Activated CD8-positive, alpha-beta memory T cell treated with anti-CD3 and anti-CD28 coated beads, Interleukin-2, amount 10 ng/mL, durations not matched to agents 7 days and 5 days (primary cell): ENCODE results near the gene ABHD17A. TPM values are rescaled to one million over a fixed set of nuclear protein-coding genes. Genes with fewer than 3 reads are reported as not detected.

Experiments used
- ATAC-seq: fragments of 150-1000 bp; cut with Tn5 transposase; one replicate; pipeline ENCODE4 v1.10.0; 2021; ENCODE audit warnings: moderate library complexity
- CTCF ChIA-PET: fragments of 350-600 bp; sonication (Branson Sonifier 250); formaldehyde crosslinking; loops from one replicate; lab custom pipeline; 2021; ENCODE audit warnings: antibody characterized with exemption; lab: Charles Lee
- DNase-seq: peaks from one replicate; pipeline ENCODE4 v3.0.0-alpha.2; 2020
- H3K27ac Mint-ChIP-seq: one replicate; pipeline ENCODE4 v1.8.0; 2021; ENCODE audit warnings: mild to moderate bottlenecking, mixed read lengths
- H3K27me3 Mint-ChIP-seq: one replicate; pipeline ENCODE4 v1.8.0; 2021; ENCODE audit warnings: mixed read lengths
- H3K36me3 Mint-ChIP-seq: one replicate; pipeline ENCODE4 v1.8.0; 2021; ENCODE audit warnings: mild to moderate bottlenecking, mixed read lengths
- H3K4me1 Mint-ChIP-seq: one replicate; pipeline ENCODE4 v1.8.0; 2021; ENCODE audit warnings: mixed read lengths
- H3K4me3 Mint-ChIP-seq: one replicate; pipeline ENCODE4 v1.8.0; 2021; ENCODE audit warnings: mild to moderate bottlenecking, moderate library complexity, mixed read lengths
- H3K9me3 Mint-ChIP-seq: one replicate; pipeline ENCODE4 v1.8.0; 2022; ENCODE audit warnings: low read depth, mixed read lengths
- total RNA-seq, 2 experiments: library from RNA; stranded (reverse); gene quantifications; one replicate each; pipeline ENCODE4 v1.2.3, GENCODE V29; 2021

The ABHD17A gene
- total RNA-seq, 2 experiments from 2014 or later, result 156 to 189 TPM

- H3K27ac Mint-ChIP-seq, result peak overlapping the region; percentile 78
- CTCF ChIA-PET, result interaction anchor here (0.7 to 3.6 kb wide), 17 partner anchors 10 to 78 kb away, joined by 3 to 25 read pairs (median 7); partner anchors contain the start of genes ABHD17A, ADAT3, REXO1 and SCAMP4
- no peaks in the 10 kb centered on the region for H3K9me3 Mint-ChIP-seq
- peaks cover 38% of the 10 kb centered on the region for H3K4me1 Mint-ChIP-seq
- H3K4me3 Mint-ChIP-seq, result peak overlapping the region; percentile 69
- no peaks in the 10 kb centered on the region for H3K27me3 Mint-ChIP-seq
- DNase-seq, result peak; percentile 78
- H3K36me3 Mint-ChIP-seq, result no peaks in the 10 kb centered on the region
- peak; percentile 25 for ATAC-seq
Measured at GRCh38 chr19:1864480-1865171, 20.7 kb downstream of the ABHD17A start.

DNA sequence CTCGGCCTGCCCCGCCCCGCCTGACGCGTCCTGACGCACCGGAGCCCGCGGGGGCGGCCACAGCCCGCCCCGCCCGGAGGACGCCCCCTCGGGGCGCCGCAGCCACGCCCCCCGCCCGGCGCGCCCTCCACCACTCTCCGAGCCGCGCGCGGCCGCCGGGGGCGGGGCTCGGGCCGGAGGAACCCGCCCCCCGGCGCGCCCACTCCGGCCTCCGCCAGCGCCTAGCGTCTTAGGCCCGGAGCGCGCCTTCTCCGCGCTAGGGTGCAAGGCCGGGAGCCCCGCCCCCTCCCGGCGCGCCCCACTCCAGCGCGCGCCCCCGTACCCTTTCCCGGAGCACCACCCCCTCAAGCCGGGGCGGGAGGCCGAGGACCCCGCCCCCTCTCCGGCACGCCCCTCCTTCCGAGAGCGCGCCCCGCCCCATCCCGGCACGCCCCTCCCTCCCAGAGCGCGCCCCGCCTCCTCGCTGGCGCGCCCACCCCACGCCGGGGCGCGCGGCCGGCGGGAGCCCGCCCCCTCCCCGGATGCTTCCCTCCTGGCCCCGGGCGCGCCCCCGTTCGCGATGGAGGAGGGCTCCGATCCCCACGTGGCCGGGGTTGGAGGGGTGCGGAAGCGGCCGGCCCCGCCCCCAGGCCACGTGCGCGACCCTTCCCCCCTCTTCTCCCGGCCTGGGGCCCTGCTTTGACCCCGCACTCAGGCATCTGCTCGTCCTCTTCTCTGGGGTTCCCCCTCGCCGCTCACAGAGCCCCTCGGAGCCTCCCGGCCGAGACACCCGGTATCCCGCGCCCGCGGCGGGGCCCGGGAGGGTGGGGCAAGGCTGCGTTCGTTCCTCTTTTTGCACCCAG, 21.4 kb downstream of the ABHD17A start:
- Mint-ChIP-seq H3K36me3 (no peaks in the 10 kb centered on the region), H3K4me3 (peak overlapping the region; percentile 69), H3K9me3 (no peaks in the 10 kb centered on the region), H3K4me1 (peaks cover 34% of the 10 kb centered on the region), H3K27ac (peak overlapping the region; percentile 78), H3K27me3 (no peaks in the 10 kb centered on the region)
- peak; percentile 79 for ATAC-seq
- DNase-seq, result peak; percentile 95
- CTCF ChIA-PET, result interaction anchor here (0.7 to 3.6 kb wide), 16 partner anchors 9 to 78 kb away, joined by 3 to 25 read pairs (median 6); partner anchors contain the start of genes ABHD17A, ADAT3, REXO1 and SCAMP4

GRCh38 chr19:1863328-1863637, 22.0 kb downstream of the ABHD17A start, which contains the start of gene KLF16:
Gene KLF16, minus strand, starts transcription at chr19:1863579. Its CDS starts 82 bp downstream, at chr19:1863497.
- Mint-ChIP-seq H3K27ac (peak within 1 kb of the TSS; percentile 90), H3K9me3 (no peaks in the 10 kb centered on the region), H3K27me3 (no peaks in the 10 kb centered on the region), H3K36me3 (no peaks in the 10 kb centered on the region), H3K4me1 (peaks cover 33% of the 10 kb centered on the region), H3K4me3 (peak within 1 kb of the TSS; percentile 85)
- CTCF ChIA-PET, result no interaction called here
- DNase-seq, result no peak
- no peak for ATAC-seq

DNA sequence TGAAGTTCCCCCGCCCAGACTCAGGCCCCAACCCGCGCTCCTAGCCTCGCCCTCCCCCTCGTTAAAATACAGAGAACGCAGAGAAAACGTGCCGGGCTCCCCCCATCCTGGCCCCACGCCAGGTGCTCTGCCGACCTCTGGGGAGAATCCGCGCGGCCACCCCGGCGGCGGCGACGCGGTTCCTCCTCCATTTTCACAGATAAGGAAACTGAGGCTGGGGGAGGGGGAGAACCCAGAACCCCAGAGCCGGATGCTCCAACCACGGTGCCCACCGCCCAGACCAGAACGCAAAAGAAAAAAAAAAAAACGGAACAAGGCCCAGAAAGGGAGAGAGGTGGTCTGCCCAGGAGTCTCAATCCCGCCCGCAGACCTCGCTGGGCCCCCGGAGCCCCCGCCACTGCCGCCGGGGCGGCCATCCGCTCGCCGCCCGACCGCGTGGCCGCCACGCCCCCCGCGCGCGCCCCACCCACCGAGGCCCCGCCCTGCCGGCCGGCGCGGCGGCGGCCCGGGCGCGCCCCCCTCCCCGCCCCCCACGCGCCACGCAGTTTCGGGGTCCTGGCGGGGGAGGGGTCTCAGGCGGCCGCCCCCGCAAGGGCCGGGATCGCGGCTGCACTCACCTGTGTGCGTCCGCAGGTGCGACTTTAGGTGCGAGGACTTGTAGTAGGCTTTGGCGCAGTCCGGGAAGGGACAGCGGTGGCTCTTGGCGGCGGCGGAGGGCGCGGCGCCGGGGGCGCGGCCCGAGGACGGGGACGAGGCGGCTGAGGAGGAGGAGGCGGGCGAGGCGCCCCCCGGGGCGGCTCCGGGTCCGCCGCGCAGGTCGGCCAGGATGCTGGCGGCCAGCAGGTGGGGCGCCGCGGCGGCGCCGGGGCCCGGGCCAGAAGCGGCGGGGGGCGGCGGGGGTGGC, 22.6 kb downstream of the ABHD17A start:
- no peaks in the 10 kb centered on the region for H3K9me3 Mint-ChIP-seq
- CTCF ChIA-PET, result no interaction called here

DNA sequence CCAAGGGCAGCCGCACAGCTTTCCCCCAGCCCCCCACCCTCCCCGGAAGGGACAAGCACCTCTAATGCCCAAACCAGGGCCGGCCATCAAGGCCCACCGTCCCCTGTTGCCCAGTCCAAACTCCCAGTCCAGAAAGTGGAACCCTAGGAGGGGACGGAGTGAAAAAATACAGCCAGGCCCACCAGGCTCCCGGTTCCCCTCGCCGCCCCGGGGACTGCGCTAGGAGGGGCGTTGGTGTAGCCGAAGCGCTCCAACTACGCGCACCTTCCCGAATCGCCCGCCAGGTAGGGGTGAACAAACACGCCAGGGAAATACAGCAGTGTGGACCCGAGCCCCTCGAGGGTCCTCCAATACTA, 23.2 kb downstream of the ABHD17A start:
- CTCF ChIA-PET, result no interaction called here
- Mint-ChIP-seq H3K9me3 (no peaks in the 10 kb centered on the region), H3K4me3 (peak overlapping the region; percentile 85), H3K27ac (peak overlapping the region; percentile 90), H3K36me3 (no peaks in the 10 kb centered on the region), H3K27me3 (no peaks in the 10 kb centered on the region), H3K4me1 (peaks cover 33% of the 10 kb centered on the region)
- ATAC-seq, result no peak
- DNase-seq, result no peak

More for the DNA sequence above, 22.6 kb downstream of the ABHD17A start:
- ATAC-seq (peak; percentile 3), DNase-seq (no peak)
- no peaks in the 10 kb centered on the region for H3K27me3 Mint-ChIP-seq
- no peaks in the 10 kb centered on the region for H3K36me3 Mint-ChIP-seq
- H3K27ac Mint-ChIP-seq, result peak overlapping the region; percentile 90
- peaks cover 30% of the 10 kb centered on the region for H3K4me1 Mint-ChIP-seq
- peak overlapping the region; percentile 85 for H3K4me3 Mint-ChIP-seq

- H3K4me3 Mint-ChIP-seq, result peak overlapping the region; percentile 85
- no peaks in the 10 kb centered on the region for H3K27me3 Mint-ChIP-seq
- peak overlapping the region; percentile 90 for H3K27ac Mint-ChIP-seq
- peaks cover 33% of the 10 kb centered on the region for H3K4me1 Mint-ChIP-seq
- DNase-seq (no peak), ATAC-seq (no peak)
- no peaks in the 10 kb centered on the region for H3K36me3 Mint-ChIP-seq
- H3K9me3 Mint-ChIP-seq, result no peaks in the 10 kb centered on the region
- CTCF ChIA-PET, result no interaction called here
Measured at GRCh38 chr19:1861599-1862031, 23.7 kb downstream of the ABHD17A start.

GRCh38 chr19:1860821-1861598, 24.3 kb downstream of the ABHD17A start:
- no peak overlapping the region for H3K27ac Mint-ChIP-seq
- peaks cover 37% of the 10 kb centered on the region for H3K4me1 Mint-ChIP-seq
- CTCF ChIA-PET, result no interaction called here
- no peaks in the 10 kb centered on the region for H3K27me3 Mint-ChIP-seq
- no peak for DNase-seq
- H3K4me3 Mint-ChIP-seq, result peak overlapping the region; percentile 85
- no peak for ATAC-seq
- no peaks in the 10 kb centered on the region for H3K9me3 Mint-ChIP-seq
- H3K36me3 Mint-ChIP-seq, result no peaks in the 10 kb centered on the region

GRCh38 chr19:1860042-1860775, 25.1 kb downstream of the ABHD17A start:
- H3K27ac Mint-ChIP-seq, result no peak overlapping the region
- no peak for DNase-seq
- H3K27me3 Mint-ChIP-seq, result no peaks in the 10 kb centered on the region
- H3K4me3 Mint-ChIP-seq, result no peak overlapping the region
- no peaks in the 10 kb centered on the region for H3K36me3 Mint-ChIP-seq
- no peak for ATAC-seq
- peaks cover 39% of the 10 kb centered on the region for H3K4me1 Mint-ChIP-seq
- CTCF ChIA-PET, result no interaction called here
- H3K9me3 Mint-ChIP-seq, result no peaks in the 10 kb centered on the region

GRCh38 chr19:1859331-1859781, 25.9 kb downstream of the ABHD17A start:
- DNase-seq, result no peak
- Mint-ChIP-seq H3K36me3 (no peaks in the 10 kb centered on the region), H3K4me3 (no peak overlapping the region), H3K27me3 (no peaks in the 10 kb centered on the region), H3K9me3 (no peaks in the 10 kb centered on the region), H3K4me1 (peaks cover 46% of the 10 kb centered on the region), H3K27ac (peak overlapping the region; percentile 50)
- CTCF ChIA-PET, result interaction anchor here (1.1 kb wide), 1 partner anchor 783 kb away, joined by 4 read pairs; no protein-coding TSS in a partner anchor
- no peak for ATAC-seq

DNA sequence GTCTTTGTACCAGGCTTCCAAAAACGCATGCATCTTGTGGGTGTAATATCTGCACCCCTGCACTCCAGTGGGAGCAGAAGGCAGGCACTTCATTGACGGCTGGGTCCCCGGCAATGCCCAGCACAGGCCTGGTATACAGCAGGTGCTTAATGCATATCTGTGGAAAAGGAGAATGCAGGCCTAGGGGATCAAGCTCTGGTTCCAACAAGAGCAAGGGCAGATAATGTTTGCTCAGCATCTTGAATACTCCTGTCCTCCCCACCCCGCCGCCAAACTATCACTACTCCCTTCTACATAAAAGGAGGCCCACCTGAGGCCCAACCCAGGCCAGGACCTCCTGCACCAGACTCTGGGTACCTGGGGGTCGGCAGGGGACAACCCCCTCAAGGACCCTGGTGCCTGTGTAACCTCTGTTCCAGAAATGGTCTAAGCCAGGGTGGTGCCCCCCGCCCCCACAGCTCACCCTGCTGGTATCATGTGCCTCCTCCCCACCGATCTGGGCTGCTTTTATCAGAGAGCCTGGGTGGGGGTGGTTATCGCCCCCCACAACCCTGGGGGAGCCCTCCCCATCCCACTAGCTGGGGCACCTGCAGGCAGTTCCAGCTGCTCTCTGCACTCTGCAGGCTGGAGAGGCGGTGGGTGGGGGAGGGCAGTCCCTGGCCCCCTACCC, 26.7 kb downstream of the ABHD17A start:
- Mint-ChIP-seq H3K4me1 (peaks cover 47% of the 10 kb centered on the region), H3K36me3 (no peaks in the 10 kb centered on the region), H3K9me3 (no peaks in the 10 kb centered on the region), H3K27me3 (no peaks in the 10 kb centered on the region), H3K27ac (peak overlapping the region; percentile 71), H3K4me3 (no peak overlapping the region)
- ATAC-seq (no peak), DNase-seq (no peak)
- CTCF ChIA-PET, result interaction anchor here (0.5 to 1.9 kb wide), 6 partner anchors 8 to 782 kb away, joined by 3 to 8 read pairs (median 4); no protein-coding TSS in a partner anchor

GRCh38 chr19:1857648-1858326, 27.5 kb downstream of the ABHD17A start:
- no peak for ATAC-seq
- Mint-ChIP-seq H3K27me3 (no peaks in the 10 kb centered on the region), H3K36me3 (no peaks in the 10 kb centered on the region), H3K4me1 (peaks cover 54% of the 10 kb centered on the region), H3K27ac (peak overlapping the region; percentile 80), H3K4me3 (peak overlapping the region; percentile 62), H3K9me3 (no peaks in the 10 kb centered on the region)
- CTCF ChIA-PET, result interaction anchor here (0.7 to 2.5 kb wide), 5 partner anchors 9 to 72 kb away, joined by 3 to 9 read pairs (median 5); no protein-coding TSS in a partner anchor
- no peak for DNase-seq
